ENCODE results near the gene RPL22.

RPL22 gene

DNA sequence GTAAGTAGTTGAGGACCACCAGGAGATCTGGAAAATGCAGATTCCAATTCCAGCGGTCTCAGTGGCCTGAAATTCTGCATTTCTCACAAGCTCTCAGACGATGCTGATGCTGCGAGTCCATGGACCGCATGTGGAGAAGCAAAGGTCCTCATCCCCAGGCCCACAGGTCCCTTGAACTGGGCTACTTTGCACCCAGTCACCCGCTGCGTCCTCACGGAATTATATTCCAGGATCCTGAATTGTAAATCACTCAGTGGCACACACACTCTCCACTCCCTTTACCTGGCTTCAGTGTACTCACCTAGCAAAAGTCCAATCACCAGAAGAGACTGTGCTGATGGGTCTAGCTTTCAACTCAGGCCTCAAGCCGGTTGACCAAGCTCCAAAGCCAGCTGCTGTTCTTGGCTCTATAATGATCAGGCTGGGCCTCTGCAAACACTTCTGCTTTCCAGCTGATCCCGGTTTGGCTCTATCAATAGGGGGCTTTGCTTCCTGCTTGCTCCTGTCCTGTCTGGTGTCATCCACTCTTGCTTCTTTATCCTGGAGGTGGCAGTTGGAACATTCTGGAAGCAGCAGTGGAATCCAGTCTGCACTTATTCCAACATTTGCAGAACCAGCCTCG, 904 bp upstream of the RPL22 start:
- no peak for DNase-seq

DNA sequence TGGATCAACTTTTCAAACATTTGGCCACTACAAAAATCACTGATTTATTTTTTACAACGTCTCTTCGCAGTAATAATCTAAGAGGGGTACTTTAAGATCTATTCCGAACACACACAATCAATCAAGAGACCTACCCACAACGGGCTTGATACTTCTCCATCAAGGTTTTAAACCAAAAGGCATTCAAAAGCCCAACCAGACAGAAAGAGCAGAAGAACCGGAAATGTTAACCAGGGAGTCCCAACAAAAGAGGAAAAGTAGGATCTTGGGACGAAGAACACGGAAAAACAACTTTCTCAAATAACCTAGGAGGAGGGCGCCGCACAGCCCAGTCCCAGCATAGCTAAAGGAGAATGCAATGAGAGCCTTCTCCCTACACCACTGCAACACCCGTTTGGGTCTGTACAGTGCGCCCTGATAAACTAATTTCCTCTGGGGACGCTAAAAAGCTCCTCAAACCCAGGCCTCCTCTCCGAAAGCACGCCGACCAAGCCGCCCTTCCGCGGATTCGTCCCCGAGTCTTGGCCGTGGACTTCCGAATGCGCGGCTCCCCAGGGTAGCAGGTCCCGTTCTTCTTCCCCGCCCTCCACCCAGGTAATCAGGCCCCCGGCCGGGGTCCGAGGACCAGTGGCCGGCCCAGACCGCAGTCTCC, 623 bp downstream of the RPL22 start:
- DNase-seq: peak; percentile 31

DNA sequence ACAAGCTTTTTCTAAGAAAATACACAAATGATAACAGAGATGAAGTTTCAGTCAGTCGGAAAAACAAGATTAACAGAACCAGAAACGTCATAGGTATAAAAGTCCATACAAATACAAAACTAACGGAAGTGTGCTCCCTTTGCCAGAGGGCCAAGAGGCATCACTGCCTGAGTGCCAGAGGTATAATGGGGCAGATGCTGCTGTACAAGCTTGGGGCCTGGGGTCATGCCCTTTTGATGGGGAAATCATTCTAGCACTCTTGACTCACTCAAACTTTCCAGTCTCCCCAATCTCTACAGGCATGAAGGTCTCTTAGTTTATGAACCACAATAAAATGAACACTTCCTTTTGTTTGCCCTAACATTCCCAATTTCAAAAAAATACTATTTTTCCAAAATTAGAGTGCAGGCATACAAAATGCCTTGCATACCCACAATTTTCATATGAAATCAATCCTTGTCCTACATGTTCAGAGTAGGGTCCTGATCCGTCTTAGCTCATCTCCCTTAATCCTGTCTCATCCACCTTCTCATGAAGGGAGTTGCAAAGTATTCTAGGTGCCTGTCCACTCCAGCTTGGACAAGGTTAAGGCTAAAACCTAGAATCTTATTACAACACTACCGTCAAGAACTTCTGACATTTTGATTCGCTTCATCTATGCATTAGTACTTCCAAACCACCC, 1.5 kb downstream of the RPL22 start:
- DNase-seq: no peak

DNA sequence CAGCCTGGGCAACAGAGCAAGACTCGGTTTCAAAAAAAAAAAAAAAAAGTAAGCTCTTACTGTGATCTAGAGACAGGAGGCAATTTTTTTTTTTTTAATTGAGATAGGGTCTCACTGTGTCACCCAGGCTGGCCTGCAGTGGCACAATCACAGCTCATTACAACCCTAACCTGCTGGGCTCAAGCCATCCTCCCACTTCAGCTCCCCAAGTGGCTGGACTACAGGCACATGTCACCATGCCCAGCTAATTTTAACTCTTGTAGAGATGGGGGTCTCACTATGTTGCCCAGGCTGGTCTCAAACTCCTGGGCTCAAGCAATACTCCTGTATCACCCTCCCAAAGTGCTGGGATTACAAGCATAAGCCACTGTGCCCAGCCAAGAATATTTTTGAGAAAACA, 7.4 kb downstream of the RPL22 start:
- DNase-seq: no peak

DNA sequence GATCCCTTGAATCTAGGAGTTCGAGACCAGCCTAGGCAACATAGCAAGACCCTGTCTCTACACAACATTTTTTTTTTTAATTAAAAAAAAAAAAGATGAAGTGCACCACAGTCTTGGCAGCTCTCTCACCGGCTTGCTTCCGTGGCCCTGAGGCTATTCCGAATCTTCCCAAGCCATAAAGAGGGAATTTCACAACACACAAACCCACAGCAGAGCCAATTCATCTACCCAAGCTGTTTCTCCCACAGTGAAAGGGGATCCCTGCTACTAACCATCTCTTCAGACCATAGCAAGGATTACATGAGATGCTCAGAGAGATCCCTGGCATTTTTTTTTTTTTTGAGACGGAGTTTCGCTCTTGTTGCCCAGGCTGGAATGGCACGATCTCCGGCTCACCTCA, 10.9 kb downstream of the RPL22 start:
- no peak for DNase-seq

DNA sequence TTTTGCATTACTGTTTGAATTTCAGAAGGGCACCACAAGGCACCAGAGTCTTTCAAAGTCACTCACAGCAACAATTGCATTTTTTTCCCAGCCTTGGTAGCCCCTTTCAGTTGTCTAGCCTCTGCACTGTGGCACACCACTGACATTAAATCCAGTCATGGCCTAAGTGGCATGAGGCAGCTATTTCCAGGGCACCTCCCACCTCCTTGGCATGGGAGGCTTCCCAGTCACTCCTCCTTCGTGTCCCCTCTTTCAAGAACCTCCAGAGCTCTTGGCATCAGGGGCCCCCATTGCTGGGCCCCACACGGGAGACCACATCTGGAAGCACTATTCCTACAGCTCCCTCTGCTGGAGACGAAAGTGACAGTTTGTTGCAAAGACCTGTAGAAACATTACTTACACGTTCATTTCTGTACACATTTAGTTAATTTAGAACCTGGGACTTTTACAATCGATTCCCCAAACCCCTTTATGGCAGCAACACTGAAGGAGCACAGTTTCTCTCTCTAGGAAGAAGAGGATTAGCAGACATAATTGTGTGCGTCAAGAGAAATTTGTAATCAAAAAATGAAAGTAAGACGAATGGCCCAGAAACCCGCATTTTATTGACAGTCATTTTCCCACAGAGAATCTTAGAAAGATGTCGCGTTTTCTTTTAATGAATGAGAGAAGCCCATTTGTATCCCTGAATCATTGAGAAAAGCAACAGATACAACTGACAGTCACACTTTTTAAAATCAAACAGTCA, 13.6 kb downstream of the RPL22 start:
- DNase-seq: peak; percentile 45

DNA sequence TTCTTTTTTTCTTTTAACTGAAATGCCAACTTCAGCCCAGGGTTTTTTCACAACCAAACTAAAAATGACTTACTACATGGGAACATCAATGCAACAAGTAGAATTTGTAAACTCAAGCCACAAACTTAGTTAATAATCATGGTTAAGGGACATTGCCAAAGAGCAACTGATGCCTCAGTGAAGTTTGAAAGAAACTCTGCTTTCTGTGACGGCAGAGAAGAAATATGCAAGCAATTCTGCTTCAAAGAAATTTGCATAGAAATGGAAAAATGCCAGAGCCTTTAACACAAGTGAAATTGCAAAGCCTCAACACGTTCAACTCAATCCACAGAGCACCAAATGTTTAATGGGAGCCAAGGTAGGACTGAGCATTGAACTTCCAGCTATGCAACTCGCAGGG, 14.2 kb downstream of the RPL22 start:
- no peak for DNase-seq

DNA sequence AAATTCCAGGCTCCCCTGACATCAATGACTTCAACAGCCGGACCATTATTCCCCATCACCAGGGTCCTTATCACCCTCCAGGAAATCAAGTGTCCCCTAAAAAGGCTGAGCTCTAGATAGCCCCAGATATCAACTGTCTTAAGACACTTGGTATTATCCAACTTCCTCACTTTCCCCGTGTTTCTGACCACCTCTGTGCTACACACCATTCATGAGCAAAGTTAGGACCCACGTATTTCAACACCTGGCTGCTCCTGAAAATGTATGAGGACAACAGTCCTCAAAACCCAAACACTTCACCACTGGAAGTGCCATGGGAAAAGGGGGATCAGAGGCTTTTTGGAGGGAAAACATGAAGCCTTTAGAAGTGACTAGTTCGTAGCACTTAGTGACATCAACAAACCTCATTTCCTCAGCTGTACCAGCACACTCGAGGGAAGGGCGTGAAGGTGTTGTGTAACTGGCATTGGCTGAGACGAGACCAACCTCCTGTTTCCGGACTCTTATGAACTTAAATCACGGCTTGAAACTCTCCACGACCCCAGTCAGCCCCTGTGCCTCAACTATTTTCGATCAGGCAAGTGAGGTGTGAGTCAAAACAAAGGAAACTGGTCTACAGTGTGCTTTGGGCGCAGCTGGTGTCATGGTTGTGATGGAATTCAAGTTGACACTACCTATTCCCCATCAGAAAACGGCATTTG, 15.2 kb downstream of the RPL22 start:
- no peak for DNase-seq

DNA sequence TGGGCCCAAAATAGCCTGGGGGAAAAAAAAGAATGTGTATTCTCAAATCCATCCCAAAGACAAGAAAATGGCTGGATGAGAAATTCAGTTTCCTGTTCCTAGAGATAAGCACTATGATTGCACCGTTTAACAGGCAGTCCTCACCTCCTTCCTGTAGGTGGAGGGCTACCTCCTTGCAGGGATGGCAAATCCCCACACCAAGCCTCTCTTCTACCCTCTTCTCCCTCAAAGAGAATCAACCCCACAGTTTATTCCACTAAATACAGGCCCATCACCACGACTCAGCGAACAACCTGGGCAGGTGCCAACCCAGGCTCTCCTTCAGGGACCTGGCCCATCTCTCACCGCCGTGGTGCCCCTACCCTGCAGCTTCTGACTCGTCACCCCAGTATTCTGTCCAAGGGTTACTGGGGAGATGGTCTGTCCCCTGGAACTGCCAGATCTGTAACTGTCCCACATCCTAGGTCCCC, 15.8 kb downstream of the RPL22 start:
- no peak for DNase-seq

DNA sequence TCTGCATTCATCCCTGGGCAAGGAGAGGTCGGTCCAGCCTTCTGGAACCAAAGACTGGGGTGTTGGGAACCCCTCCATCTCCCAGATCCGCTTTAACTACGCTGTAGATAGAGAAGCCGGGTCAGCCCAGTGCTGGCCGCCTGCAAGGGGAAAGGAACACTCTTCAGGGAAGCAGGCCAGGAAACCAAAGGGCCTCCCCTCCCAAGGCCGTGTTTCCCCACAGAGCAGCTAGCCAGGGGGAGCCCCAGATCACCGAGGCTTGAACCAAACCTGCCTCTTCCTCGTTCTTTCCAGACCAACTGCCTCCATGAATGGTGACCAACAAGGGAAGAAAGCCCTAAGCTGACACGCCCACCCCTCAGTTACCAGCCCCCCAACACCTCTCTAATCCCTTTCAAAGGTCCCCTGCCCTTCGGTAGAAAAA, 18.0 kb downstream of the RPL22 start:
- DNase-seq: no peak

DNA sequence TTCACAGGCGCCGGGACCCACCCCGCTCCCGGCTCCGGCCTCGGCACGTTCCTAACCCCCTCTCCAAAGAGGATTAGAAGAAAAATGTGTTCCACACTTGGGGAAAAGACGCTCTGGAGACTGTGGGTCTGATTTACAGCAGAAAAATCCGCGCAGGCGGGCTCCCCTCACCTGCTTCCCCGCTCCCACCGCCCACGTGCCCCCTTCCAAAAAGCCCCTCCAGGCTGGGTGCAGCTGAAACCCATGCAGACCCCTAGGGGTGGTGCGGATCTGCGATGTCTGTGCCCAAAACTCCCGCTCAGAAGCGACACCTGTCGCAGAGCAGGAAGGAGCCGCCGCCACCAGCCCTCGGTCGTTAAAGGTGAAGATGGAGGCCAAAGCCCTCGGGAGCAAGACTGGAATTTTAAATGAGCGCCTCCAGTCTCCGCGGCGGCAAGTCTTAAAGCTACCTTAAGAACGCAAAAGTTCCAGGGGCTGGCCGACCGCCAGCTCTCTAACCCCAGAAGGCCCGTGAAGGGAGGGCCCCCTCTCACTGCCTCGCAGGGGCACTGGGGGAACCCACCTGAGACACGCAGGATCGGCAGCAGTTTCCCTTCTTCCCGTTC, 18.6 kb downstream of the RPL22 start:
- no peak for DNase-seq

DNA sequence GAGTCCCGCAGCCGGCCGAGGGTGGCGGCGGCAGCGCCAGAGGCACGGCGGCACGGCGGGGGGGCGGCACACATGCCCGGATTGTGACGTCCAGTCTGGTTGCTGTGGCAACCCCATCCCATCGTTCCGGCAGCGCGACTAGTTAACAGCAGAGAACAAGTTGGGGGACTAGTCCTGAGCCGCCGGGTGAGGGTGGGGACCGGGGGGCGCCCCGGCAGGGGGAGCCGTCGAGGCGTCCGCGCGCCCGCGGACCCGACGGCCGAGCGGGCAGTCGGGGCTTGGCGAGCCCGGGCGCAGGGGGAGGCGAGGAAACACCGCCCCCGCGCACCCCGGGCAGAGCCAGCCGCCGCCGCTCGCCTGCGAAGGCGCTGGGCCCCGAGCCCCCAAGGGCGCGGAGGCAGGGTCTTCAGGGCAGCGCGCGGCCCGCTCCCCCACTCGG, 19.1 kb downstream of the RPL22 start, which contains the start of gene CHD5:
CHD5 (minus strand) TSS at position 54 of the 439 bp plus-strand sequence. CDS start 298 bp downstream, outside the sequence.
- peak; percentile 15 for DNase-seq

DNA sequence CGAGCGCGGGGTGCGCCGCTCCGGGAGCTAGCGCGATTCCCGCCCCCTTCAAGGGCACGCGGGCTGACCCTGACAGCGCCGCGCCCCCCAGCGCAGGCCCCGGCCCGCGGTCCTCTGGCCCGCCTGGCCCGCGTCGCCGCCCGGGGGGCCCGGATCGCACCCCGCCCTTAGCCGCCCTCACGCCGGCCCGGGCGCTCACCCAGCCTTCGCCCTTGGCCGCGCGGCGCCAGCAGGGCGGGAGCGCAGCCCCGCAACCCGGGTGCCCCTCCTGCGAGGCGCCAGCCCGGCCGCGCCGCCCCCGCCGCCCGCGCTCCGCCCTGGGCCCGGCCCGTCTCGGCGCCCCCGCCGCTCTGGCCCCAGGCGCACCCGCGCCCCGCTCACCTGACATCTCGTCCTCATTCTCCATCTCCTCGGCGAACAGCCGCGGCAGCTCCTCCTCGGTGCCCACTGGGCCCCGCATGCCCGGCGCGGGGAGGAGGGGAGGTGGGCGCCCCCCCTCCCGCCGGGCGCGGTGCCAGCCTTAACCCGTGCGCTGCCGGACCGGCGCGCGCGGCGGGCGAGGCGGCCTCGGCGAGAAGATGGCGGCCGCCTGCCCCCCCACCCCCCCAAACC, 19.7 kb downstream of the RPL22 start:
- no peak for DNase-seq

DNA sequence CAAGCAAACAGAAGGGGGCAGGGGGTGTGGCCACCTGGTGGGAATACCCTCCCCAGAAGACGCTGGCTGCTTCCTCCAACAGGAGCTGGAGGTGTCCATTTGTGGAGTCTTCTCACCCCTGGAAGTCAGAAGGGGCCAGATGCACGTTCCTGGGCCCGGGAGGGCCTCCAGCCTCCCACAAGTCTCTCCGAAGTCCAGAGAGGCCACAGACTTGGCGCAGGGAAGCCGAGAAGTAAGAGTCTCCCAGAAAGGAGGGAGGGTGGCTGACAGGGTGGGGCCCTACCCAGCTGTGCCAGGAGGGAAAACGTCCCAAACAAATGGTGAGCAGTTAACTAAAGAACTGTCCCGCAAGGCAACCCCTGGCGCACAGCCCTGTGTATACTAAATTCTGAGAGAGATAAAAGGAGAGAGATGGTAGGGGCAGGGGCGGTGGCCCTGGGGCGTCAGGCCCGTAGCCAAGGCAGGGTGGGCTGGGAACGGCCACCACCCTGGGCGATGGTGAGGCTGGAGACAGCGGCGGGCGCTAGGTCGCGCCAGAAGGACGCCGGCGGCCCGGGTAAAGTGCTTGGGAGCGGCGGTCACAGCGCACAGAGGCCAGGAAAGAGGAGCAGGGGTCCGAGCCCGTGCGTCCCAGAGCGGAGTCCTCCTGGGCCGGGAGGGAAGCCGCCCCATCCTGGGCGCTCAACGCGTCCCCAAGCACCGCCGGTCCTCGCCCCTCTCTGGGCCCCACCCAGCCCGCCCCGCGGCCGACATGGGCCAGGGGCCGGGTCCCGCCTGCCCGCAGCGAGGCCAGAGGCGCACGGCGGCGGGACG, 20.4 kb downstream of the RPL22 start:
- DNase-seq: no peak

DNA sequence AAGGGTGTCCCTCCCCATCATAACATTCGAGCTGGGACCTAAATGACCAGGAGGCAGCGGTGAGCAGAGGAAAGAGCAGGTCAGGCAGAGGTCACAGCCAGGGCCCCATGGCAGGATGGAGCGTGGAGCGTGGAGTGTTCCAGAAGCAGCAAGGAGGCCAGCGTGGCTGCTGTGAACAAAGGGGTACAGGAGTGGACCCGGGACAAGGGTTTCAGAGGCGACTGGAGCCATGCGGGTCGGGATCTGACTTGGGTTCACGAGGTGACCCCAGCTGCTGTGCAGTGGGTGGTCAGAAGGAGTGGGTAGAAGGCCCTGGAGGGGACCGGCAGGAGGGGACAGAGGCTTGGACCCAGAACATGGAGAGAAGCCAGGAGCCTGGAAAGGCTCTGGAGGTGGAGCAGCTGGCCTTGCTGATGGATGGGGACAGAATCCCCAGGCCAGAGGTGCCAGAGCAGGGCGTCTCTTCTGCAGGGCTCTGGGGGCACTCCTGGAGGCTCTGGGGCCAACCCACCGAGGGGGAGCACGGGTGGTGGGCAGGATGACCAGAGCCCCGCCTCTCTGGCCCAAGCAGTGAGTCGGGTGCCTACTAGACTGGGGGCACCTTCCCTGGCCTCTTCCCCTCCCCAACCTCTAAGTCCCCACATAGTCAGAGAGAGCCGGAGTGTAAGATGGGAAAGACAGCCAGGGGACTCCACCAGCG, 21.6 kb downstream of the RPL22 start:
- DNase-seq: no peak

DNA sequence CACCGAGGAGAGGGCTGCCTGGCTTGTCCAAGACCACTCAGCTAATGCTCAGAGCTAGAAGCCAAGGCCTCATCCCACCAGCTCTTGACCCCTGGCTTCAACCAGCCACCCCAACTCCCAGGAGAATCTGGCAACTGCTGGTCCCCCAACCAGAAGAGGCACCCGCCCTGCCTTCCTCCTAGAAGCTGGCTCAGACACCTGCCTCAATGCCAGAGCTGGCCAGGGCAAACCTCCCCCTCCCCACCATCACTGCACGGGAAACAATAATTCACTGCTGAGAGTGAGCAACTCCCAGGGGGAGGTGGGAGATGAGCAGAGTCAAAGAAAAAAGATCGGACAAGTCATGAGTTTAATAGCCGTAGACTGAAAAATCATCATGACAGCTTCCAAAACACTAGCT, 22.6 kb downstream of the RPL22 start:
- no peak for DNase-seq

DNA sequence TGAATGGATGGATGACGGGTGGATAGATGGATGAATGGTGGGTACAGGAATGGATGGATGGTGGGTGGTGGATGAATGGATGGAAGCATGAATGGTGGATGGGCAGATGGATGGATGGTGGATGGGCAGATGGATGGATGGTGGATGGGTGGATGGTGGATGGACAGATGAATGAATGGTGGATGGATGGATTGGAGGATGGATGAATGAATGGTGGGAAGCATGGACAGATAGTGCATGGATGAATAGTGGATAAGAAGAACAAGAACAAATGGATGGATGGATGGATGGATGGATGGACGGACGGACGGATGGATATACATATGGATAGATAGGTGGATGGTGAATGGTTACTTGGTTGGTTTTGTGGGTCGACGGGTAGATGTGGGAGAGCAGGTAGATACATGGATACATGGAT, 24.0 kb downstream of the RPL22 start:
- no peak for DNase-seq

DNA sequence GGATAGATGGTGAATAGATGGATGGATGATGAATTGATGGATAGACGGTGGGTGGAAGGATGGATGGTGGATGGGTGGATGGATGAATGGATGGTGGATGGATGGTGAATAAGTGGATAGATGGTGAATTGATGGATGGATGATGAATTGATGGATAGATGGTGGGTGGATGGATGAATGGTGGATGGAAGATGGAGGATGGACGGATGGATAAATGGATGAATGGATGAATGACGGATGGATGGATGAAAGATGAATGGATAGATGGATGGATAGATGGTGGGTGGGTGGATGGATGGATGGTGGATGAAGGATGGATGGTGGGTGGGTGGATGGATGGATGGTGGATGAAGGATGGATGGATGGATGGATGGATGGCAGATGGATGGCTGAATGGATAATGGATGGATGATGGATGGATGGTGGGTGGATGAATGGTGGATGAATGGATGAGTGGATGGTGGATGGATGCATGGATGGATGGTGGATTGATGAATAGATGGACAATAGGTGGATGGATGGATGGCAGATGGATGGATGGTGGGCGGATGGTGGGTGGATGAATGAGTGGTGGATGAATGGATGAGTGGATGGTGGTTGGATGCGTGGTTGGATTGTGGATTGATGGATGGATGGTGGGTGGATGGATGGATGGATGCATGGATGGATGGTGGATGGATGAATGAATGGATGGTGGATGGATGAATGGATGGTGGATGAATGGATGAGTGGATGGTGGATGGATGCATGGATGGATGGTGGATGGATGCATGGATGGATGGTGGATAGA, 24.6 kb downstream of the RPL22 start:
- DNase-seq: no peak

DNA sequence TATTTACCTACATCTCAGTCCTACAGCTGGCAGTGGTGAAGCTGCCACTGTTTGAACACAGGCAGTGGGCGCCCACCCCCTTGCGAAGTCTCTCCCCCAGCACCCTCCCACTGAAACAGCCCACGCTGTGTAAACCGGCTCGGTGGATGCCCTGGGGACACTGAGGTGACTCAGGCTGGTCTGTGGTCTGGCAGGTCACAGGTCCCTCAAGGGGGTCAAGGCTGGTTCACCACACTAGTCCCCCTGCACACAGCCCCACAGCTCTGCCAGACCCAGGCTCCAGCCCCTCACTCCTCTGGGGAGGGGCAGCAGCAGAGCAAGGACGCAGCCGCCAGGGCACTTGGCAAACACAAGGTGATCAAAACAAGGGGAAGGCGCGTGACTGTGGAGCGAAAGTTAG, 26.8 kb downstream of the RPL22 start:
- DNase-seq: no peak
